ENCODE measurements around the gene KCNQ5.
"Not testable (repeated sequence)": the region's sequence is repeated elsewhere in the genome, so short reads cannot be mapped to it uniquely, and the experiment has no call there.

KCNQ5 gene

DNA sequence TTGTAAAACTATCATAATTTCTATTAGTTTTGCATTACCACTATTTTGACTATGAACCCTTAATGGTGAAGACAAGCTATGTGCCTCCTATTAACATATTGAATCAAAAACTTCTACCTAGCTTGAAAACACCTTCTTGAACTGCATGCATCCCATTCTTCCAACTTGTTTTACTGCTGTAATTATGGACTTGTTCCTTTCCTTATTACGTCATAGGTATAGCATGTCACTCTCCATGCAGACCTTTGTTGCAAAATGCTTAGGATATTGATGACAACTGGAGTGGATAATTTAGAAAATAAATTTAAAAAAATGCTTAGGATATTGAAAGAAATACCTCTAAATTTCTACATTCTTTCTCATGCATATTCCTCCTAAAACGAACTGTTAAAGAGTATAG lies 219.3 kb downstream of the KCNQ5 start:
- no peak for DNase-seq (ENCODE audit: low read depth in 2 of 2)

DNA sequence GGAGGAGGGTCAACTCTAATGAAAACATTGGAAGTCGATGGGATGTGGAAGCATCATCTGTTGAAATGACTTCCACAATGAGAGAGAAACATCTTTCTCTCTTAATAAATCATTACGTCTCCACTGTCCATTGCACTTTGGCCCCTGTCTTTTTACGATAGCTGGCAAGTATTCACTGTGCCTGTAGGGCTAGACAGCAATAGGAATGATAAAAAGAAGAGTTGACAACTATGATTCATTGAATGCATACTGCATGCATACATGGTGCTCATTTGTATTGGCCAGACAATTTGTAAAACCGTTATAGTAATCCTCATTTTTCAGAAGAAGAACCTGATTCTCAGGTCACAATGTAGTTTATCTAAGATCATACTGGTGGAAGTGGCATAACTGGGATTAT lies 220.3 kb downstream of the KCNQ5 start:
- no peak for DNase-seq (ENCODE audit: low read depth in 2 of 2)

DNA sequence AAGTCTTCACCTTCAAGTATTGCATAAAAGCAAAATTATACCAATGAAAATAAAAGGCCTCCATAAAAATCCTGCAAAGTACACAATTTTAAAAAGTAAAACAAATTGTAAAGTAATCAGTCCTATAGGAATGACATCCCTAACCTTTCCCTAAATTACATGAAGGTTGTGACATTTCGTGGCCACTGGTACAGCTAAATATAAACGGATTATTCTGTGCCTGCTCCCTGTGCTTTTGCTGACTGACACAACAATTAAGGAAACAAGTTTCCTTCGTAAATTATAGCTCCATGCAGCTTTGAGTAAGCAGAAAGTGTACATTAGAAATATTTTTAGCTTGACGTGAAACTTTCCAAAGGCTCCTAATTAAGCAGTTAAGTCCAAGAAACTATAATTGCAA lies 222.8 kb downstream of the KCNQ5 start:
- no peak for DNase-seq (ENCODE audit: low read depth in 2 of 2)

DNA sequence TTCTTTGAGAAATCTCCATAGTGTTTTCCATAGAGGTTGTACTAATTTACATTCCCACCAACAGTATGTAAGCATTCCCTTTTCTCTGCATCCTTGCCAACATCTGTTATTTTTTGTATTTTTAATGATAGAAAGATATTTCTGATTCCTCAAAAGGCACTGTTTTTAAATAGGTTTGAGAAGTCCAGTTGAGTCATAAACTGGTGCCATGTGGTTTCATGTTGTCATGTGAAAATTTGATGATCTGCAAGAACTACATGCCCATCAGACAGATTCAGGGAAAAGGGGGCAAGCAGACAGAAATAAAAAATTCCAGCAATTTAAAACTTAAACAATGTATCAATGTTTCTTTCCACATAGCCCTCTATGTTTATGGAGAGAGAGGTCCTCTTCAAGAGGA lies 227.5 kb downstream of the KCNQ5 start:
- DNase-seq (ENCODE audit: low read depth in 2 of 2) = no peak

DNA sequence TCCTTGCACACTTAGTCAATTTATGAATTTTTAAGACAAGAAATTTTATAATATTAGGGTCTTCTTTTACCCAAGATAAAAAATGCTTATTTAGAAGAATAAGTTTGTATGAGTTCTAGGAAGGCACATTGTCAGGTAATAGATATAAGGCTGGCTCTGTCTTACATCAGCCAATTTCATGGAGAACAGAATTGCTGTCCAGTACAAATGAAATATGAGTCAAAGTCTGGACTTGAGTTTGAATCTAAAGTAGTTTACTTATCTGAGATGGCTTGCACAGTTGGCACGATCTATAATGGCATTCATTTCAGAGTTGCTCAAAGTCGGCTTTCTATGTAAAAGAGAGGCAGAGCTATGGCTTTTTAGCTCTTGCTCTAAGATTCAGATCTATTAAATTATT lies 228.2 kb downstream of the KCNQ5 start:
- no peak for DNase-seq (ENCODE audit: low read depth in 2 of 2)

DNA sequence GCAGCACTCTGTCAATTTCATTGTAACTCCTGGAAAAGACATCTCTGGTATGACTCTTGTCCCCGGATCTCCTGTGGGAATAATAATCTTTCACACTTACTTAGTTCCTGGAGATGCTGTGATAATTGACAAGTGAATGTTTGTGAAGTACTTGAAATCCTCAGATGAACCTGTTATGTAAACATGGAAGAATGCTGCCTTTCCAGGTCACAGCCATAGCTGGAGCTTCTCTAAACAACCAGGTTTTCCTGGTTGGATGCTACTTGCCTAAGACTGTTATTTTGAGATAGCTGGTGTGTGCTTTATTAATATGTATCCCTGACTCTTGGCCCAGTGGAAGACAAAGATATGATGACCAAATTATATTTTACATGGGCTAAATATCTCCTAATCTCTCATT lies 228.6 kb downstream of the KCNQ5 start:
- DNase-seq (ENCODE audit: low read depth in 2 of 2) = no peak

DNA sequence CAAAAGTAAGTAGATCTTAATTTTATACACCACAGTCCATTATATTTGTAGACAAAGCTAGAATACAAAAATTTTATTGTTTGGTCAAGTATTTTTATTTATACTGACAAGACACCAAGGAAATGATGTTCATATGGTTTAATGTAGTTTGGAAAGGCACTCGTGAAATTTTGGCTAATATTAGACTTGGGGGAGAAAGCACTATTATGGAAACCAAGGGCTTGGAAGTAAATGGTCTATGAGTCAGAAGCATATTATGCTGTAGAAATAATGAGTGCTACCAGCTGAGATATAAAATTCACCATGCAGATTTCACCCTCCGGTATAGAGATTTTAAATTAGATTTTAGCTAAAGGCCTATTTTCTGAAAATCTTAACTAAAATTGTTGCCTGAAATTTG lies 233.6 kb downstream of the KCNQ5 start:
- DNase-seq (ENCODE audit: low read depth in 2 of 2) = no peak

DNA sequence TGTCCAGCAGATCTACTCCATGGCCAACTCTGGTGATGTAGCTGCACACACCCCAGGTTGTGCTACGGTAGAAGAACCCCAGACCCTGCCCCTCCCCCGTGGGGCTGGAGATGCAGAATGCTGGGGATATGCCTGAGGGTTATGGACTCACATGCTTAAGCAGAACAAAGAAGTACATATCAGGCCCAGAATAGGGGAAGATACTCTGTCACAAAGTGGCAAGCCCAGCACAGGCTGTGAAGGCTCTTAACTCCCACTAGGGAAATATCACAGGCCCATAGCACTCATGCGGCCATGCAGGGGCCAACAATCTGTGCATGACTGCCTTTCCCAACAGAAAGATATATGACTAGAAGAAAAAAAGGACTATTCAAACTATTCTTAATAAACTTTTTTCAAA lies 234.9 kb downstream of the KCNQ5 start:
- no peak for DNase-seq (ENCODE audit: low read depth in 2 of 2)

DNA sequence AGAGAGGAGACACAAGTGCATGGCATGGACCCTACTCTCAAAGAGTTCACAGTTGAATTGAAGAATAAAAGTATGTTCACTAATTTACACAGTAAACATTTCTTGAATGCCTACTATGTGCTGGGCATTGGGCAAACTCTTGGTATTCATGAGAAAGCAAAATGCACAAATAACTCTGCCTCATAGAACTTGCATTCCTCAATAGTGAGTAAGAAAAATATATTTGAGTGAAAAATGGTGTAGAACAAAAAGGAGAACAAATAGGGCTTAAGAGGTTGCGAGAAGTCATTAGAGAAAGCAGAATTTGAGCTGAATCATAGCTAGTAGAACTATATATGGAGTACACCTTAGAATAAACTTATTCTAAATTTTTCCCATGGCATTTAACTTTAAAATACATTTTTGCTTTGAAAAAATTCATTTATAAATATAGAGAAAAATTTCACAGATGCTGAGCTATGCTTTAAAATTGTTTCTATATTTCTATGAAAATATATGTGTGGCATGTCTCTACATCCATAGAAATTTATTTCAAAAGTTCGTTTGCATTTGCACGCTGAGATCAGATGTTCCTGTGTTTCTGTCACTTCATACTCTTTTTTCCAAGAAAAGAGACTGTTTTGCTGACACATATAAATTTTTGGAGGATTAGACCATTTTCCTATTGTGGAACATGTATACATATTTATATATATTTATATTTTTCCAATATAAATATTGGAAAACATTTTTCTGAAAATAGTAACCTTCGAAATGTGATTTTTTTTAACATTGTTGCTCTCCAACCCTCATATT lies 236.1 kb downstream of the KCNQ5 start:
- no peak for DNase-seq (ENCODE audit: low read depth in 2 of 2)

DNA sequence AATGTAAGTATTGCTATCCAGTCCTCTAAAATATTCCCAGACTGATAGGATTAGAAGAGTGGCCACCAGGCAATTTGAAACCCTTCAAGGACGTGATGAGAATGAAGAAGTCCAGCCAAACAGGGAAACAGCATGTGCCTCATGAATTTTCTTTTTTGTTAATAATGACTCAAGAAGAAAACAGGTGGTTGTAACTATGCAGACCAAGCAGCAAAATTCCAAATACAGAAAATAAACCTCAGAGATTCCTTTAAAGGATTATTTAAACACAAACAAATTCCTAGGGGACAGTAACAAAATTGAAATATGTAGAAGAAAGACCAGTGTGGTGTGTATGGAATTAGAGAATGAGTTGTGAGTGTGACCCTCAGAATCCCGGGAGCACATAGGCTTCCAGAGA lies 239.2 kb downstream of the KCNQ5 start:
- DNase-seq (ENCODE audit: low read depth in 2 of 2) = peak in 1 of 2 experiments; percentile 19

DNA sequence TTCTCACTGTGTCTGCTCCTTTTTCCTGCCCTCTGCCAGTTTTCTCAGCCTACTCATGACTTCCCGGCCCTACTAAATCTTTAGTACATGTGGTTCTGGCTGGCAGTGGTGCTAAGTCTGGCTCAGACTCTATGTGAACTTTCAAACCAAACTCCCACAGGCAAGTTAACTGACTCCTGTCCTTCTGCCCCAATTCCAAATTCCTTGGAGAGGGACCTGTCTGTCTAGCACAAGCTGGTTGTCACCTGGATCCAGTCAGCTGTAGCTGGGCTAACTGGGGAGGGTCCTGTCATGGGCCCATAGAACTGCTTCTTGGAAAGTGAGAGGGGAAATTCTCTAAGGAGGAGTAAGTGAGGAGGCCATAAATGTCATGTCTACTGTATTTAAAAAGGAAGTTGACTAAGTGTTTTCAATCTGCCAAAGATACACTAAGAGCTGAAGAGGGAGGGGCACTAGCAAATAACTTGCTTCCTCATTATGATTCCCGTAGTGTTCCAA lies 240.1 kb downstream of the KCNQ5 start:
- DNase-seq (ENCODE audit: low read depth in 2 of 2) = peak in 1 of 2 experiments; percentile 27

DNA sequence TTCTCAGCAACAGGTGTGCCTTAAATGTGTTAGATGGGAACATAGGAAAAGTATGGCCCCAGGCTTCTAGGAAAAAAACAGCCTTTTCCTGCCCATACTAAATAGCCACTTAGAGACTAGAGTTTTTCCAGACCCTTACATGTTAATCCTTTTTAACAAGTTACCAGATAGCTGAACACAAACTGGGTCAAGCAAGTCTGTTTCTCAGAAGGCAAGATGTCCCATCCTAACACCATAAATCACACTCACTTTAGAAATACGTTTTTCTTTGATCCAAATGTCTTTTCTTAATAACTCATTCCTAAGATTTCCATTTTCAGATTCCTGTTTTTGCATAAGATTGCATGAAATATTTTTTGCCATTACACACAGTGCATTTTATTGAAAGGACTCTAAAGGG lies 241.3 kb downstream of the KCNQ5 start:
- DNase-seq (ENCODE audit: low read depth in 2 of 2) = no peak

DNA sequence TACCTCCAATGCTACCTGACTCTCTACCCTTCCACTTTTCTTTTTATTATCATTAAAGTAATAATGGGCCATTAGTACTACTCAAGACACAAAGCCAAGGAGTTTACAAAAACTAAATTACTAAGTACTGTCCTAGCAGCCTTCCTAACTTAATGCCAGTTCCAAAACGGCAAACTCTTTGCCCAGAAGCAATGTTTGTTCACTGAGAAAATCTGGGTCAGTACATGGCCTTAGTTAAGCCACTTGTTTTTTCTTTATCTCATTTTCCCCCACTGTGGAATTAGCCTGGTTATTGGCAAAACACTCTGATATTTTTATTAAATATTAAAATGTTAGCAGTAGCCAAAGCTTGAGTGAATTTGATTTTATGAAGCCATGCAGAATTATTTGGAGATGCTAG lies 242.4 kb downstream of the KCNQ5 start:
- DNase-seq (ENCODE audit: low read depth in 2 of 2) = no peak

DNA sequence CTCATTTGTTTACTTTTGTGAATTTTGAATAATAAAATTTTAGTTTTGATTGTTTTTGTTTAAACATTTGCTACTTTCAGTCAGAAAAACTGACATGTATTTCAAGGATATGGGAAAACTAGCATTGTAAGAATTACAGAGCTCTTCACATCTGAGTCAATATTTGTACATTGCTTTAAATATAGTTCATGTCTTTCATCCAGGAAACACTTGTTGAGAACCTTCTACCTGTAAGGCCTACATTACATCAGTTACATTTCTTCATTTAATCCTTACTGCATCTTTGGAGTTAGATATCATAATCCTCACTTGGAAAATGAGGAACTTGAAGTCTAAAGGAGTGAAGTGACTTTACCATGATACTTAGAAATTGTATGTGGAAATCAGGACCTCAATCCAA lies 242.9 kb downstream of the KCNQ5 start:
- no peak for DNase-seq (ENCODE audit: low read depth in 2 of 2)

DNA sequence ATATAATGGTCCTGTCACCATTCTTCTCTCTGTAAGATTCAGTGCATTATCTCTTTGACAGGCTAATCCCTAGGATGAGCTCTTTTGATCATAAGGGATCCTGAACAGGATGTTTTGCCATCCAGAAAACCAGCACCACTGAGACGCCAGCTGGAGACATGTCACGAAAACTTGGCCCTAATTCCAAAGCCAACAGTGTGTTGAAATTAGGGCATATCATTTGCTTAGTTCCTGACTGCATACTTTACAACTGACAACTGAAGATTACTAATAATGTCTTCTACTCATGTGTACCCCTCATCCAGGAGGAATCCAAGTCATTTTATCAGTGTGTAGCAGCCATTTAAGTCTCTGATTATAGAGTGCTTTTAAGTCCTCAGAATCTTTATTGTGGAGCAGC lies 243.6 kb downstream of the KCNQ5 start:
- DNase-seq (ENCODE audit: low read depth in 2 of 2) = no peak

DNA sequence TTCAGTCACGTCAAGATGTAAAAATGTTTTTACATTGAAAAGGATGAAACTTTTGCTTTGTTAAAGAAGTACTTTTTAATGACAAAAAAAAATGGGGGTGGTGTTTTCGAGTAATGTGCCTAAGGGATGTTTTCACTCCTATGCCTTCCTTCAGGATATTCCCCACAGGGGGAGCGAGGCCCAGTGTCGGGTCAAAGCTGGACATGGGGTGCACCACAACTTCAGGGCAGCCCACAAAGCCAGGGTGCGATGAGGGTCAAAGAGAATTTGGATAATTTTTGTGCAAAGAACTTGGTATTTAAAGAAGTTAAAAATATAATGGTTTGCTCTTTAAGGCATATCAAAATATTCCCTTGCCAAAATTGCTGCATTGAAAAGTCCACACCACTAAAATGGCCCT lies 247.8 kb downstream of the KCNQ5 start:
- DNase-seq (ENCODE audit: low read depth in 2 of 2) = no peak

DNA sequence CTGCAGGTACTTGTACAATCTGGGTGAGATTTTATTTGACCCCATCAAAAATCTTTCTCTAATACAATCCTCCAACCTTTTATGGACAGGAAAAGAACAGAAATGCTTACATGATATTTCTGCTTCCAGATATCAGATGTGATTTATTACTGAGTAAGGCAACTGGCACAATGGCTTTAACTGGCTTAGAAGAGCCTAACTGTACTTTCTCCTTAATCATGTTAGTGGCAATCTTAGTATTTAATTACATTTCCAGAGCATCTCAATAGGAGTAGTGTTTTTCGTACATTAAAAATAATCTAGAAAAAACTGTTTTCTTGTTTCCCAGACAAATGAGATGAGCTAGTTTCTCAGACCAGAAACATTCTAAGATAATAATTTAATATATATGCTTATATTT lies 251.6 kb downstream of the KCNQ5 start:
- no peak for DNase-seq (ENCODE audit: low read depth in 2 of 2)

DNA sequence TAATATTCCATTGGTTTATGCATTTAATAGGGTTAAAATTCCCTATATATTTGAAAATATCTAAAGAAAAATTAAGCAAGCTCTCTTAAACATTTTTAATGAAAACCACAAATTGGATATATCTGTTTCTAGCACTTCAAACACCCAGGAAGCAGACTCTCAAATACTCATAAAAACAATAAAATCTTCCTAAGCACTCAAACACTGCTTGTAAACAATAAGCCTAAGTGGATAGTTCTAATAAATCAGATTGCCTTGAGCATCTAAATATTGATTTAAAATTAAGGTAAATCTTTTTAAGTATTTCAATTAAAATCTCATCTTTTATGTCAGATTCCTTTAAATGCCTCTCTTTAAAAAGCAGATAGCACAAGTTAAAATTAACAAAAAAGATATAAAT lies 254.4 kb downstream of the KCNQ5 start:
- DNase-seq (ENCODE audit: low read depth in 2 of 2) = no peak

DNA sequence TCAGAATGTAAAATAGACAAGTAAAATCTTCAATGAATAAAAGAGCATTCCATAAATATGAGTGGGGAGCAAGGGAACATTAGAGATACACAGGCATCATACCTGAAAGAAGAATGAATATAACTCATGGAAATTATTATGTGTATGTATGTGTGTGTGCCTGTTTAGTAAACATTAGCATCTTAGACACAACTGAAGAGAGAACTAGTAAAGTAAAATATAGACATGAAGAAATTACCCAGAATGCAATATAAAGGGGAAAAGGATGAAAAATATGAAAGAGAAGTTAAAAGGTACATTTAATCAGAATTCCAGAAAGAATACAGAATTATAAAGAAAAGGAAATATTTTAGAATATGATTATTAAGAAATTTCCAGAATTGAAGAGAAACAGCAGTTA lies 264.3 kb downstream of the KCNQ5 start:
- DNase-seq (ENCODE audit: low read depth in 2 of 2) = no peak

DNA sequence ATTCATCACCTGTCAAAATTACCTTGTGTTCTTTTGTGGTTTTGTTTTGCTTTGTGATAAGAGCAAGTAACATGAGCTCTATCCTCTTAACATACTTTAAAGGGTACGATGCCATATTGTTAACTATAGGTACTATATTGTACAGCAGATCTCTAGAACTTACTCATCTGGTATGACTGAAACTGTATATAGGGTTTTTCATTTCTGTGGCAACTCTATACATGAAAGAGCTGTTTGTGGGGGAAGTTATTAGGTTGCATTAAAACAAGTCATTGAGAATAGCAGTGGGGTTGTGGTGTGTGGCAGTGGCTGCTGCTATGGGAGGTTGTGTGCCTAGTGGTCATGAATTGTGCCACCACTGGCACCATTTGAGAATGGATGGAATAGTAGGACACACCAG lies 268.4 kb downstream of the KCNQ5 start:
- no peak for DNase-seq (ENCODE audit: low read depth in 2 of 2)

DNA sequence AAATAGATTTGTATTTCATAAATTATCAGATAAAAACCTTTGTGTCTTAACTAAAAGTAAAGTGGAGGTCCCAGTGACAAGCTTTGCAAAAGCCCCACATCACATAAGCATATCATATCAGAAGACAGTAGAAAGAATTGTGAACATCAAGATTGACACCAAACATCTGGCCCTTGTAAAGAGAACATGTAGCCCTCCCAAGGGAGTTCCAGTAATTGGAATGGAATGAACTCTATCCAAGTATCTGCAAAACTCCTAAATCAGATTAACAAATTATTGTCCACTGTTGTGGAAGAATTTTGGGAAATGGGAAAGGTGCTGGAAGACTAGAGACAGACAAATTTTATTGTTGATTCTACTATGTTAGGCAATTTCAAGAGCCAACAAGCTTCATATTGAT lies 268.8 kb downstream of the KCNQ5 start:
- DNase-seq (ENCODE audit: low read depth in 2 of 2) = peak; percentile 42 to 48

DNA sequence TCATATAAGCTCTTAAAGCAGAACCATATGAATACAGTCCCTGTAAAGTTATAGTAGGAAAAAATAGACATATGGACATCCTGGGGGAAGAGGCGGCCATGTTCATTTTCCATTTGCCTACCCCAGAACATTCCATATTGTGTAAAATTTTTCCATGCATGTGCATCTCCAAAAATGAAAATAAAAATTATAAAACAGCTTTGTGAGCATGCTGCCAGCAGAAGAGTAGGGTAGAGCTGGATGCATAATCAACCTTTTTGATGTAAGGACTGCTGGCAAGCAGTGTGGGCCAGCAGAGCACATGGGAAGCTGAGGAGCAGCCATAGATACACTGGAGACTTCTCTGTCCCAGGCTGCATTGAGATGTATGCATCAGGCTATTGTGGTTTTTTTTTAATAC lies 271.0 kb downstream of the KCNQ5 start:
- no peak for DNase-seq (ENCODE audit: low read depth in 2 of 2)

DNA sequence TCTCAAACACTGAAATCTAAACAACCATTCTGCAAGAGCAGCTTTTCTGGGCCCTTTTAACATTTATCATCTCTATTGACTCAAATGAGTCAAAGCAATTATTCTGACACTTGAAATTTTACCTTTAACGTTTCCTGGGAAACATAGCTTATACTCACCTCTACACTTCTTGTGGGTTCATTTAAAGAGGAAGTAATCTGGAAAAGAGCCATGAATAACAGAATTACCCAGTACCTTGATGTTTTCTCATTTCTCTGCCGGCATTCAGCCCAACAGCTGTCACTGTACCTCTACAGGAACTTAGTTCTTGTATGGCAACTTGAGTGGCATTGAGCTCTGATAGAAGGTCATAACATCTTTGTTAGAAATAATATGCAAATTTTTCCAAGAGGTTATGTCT lies 272.2 kb downstream of the KCNQ5 start:
- no peak for DNase-seq (ENCODE audit: low read depth in 2 of 2)

DNA sequence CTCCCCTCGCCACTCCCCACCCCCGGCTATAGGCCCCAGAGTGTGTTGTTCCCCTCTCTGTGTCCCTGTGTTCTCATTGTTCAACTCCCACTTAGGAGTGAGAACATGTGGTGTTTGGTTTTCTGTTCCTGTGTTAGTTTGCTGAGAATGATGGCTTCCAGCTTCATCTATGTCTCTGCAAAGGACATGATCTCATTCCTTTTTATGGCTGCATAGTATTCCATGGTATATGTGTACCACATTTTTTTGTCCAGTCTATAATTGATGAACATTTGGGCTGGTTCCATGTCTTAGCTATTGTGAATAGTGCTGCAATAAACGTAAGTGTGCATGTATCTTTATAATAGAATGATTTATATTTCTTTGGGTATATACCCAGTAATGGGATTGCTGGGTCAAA lies 276.4 kb downstream of the KCNQ5 start:
- not testable (repeated sequence) for DNase-seq (ENCODE audit: low read depth in 2 of 2)
